Adrenal gland (tissue), 12 donors: ENCODE measurements around the gene HSDL1. TPM values are rescaled to one million over a fixed set of nuclear protein-coding genes. Genes with fewer than 3 reads are reported as not detected.

Experiments
- DNase-seq, 7 donors: peaks; one replicate each; pipeline ENCODE4 v3.0.0-alpha.2; 2019 to 2020
- H3K27ac ChIP-seq, 5 donors: fragments of 200-600 bp; sonication (generic) in 4 of 5; 1 replicate in 3 of 5; 2 replicates in 2 of 5; pipeline versions ENCODE4 v1.5.1 to v1.8.0; 2016 to 2020; ENCODE audit warnings: mild to moderate bottlenecking in 1 of 5
- H3K27me3 ChIP-seq: fragments of 200-600 bp; 2 replicates; pipeline ENCODE4 v1.8.0; 2021
- H3K36me3 ChIP-seq, 2 donors: fragments of 200-600 bp; replicated peaks in 1 of 2; 1 replicate in 1 of 2; 2 replicates in 1 of 2; pipeline versions ENCODE4 v1.5.1 to v1.8.0; 2018 to 2022
- H3K4me1 ChIP-seq, 2 donors: fragments of 200-600 bp; replicated peaks in 1 of 2; 1 replicate in 1 of 2; 2 replicates in 1 of 2; pipeline versions ENCODE4 v1.5.1 to v1.8.0; 2018 to 2021
- H3K4me3 ChIP-seq, 4 donors: fragments of 200-600 bp; sonication (generic) in 3 of 4; one replicate each; pipeline ENCODE4 v1.5.1; 2016 to 2018
- H3K9me3 ChIP-seq, 3 donors: fragments of 200-600 bp; sonication (generic) in 1 of 3; replicated peaks in 1 of 3; 1 replicate in 2 of 3; 2 replicates in 1 of 3; pipeline versions ENCODE4 v1.5.1 to v1.8.0; 2016 to 2021
- CTCF ChIP-seq, 6 experiments: fragments of 450-650 bp in 4 of 6; fragments of 200-600 bp in 2 of 6; sonication (generic) in 1 of 6; IDR thresholded peaks; 1 replicate in 5 of 6; 2 replicates in 1 of 6; pipeline versions ENCODE4 v1.5.1 to v1.8.0; 2016 to 2021; ENCODE audit warnings: antibody characterized with exemption in 6 of 6, mild to moderate bottlenecking in 2 of 6, moderate library complexity in 1 of 6
- POLR2A ChIP-seq, 2 donors: fragments of 450-650 bp; IDR thresholded peaks; one replicate each; pipeline ENCODE4 v1.6.1; 2017; ENCODE audit warnings: antibody characterized with exemption in 2 of 2, mild to moderate bottlenecking in 2 of 2, moderate library complexity in 1 of 2
- WGBS, 4 donors: extraction: QIAGEN DNeasy Blood & Tissue Kit in 2 of 4; methylation state at CpG; one replicate each; pipeline versions ENCODE4 v1.1.5 to v1.1.7; 2013 to 2017; 5-methylcytosine and 5-hydroxymethylcytosine counted together
- intact Hi-C, 2 donors: fragments of 100-400 bp; cut with DNase I; formaldehyde crosslinking; loops; one replicate each; pipeline versions ENCODE4 v1.14.1 to v1.15.0; 2022 to 2023
- polyA plus RNA-seq, 3 donors: library from polyadenylated mRNA; stranded (reverse); fragments of 200-250 nt in 2 of 3; fragments of 350-450 nt in 1 of 3; fragmentation: Illumina TruSeq in 1 of 3; extraction: RNeasy Lipid Tissue Mini Kit (QIAGEN cat#74804) in 1 of 3; gene quantifications; one replicate each; pipeline ENCODE4 v1.2.3, GENCODE V29; 2013 to 2014
- total RNA-seq, 9 donors: library from RNA; depleted of rRNA in 4 of 9; stranded (reverse); fragments of >200 nt in 4 of 9; fragments of 120-200 nt in 1 of 9; fragmentation: NEBNext Ultra II Directional in 1 of 9; extraction: Animal tissue kit (Norgen Biotek cat#: 25700) in 1 of 9; gene quantifications; one replicate each; pipeline versions ENCODE4 v1.1.0 to v1.2.4, GENCODE V29; 2013 to 2023
- donor health status: healthy with polysubstance abuse.
- donor health status: Bipolar disorder and iron deficiency.
- donor health status: DM: yes; HTN: yes; CAD: no.
- donor health status: DM: no; HTN: no; CAD: no.
- donor health status: DM: no; HTN: no; CAD: no.
- donor health status: DM: yes; HTN: yes; CAD: no.

HSDL1 gene
- total and polyA plus RNA-seq, 12 donors, result 18.8 to 122 (median 31.5) TPM

DNA sequence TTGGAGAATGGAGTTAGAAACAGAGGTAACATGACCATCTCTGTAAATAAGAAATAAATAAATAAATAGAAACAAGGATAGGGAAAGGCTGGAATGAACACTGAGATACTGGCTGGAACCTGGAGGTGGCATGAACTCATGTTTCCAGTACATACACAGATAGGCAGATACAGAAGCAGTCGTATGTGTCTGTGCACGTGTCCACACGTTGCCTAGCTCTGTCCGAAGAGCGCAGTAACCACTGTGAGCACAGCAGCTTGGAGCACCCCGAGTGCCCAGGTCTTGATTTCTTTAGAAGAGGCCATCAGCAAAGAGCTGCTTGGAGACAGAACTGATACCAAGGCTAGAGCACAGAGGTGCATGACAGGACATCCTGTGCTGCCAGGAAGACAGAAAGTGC lies 65.3 kb downstream of the HSDL1 start:
- Histone ChIP-seq H3K27me3 (no peaks in the 10 kb centered on the region), H3K4me1 (peaks cover 18 to 31% of the 10 kb centered on the region in 2 donors), H3K27ac (peak overlapping the region in 1 of 5 donors; percentile 80), H3K4me3 (no peak overlapping the region), H3K36me3 (peaks cover 0 to 51% of the 10 kb centered on the region in 2 donors), H3K9me3 (no peaks in the 10 kb centered on the region)
- DNase-seq, result no peak
- WGBS, 4 donors, result 92 to 94% (median 92%) methylated on average over 6 of the region's 6 CpGs
- no peak for TF ChIP-seq CTCF (IDR thresholded peaks at IDR 0.05)
- intact Hi-C loops, result loop anchor here in 1 of 2 donors (10.0 kb wide), 1 partner anchor 105 kb away; the partner anchor contains the start of gene TAF1C

GRCh38 chr16:84075376-84075775 lies 69.6 kb downstream of the HSDL1 start:
- Histone ChIP-seq H3K36me3 (peaks cover 0 to 68% of the 10 kb centered on the region in 2 donors), H3K4me3 (no peak overlapping the region), H3K4me1 (peaks cover 0 to 8% of the 10 kb centered on the region in 2 donors), H3K9me3 (no peaks in the 10 kb centered on the region), H3K27me3 (no peaks in the 10 kb centered on the region), H3K27ac (no peak overlapping the region)
- intact Hi-C loops, result no loop called here
- no peak for TF ChIP-seq POLR2A (IDR thresholded peaks at IDR 0.05)
- TF ChIP-seq CTCF (IDR thresholded peaks at IDR 0.05), result no peak
- no peak for DNase-seq
- WGBS, 4 donors, result 88 to 93% (median 90%) methylated on average over 11 of the region's 11 CpGs

- TF ChIP-seq POLR2A (IDR thresholded peaks at IDR 0.05) (no peak), CTCF (IDR thresholded peaks at IDR 0.05) (no peak)
- no peaks in the 10 kb centered on the region for H3K9me3 ChIP-seq
- peaks cover 0 to 68% of the 10 kb centered on the region in 2 donors for H3K36me3 ChIP-seq
- intact Hi-C loops, result no loop called here
- no peak for DNase-seq
- H3K4me3 ChIP-seq, result no peak overlapping the region
- peaks cover 0 to 2% of the 10 kb centered on the region in 2 donors for H3K4me1 ChIP-seq
- WGBS, 4 donors, result 82 to 90% (median 85%) methylated on average over 2 to 3 of the region's 3 CpGs
- no peak overlapping the region for H3K27ac ChIP-seq
- no peaks in the 10 kb centered on the region for H3K27me3 ChIP-seq
Measured at GRCh38 chr16:84074721-84075120, 70.3 kb downstream of the HSDL1 start.

Other genes starting within 250 kb of the HSDL1 start
- 10 to 100 TPM in 6 of 9 donors, 1 to 10 TPM in 3; 6.2 to 16.6 (median 11.2) TPM for gene MLYCD, start 246.1 kb downstream of the HSDL1 start, total RNA-seq
- 1 to 10 TPM; 3.9 to 5.4 (median 4.2) TPM for gene MLYCD, start 246.1 kb downstream of the HSDL1 start, polyA plus RNA-seq
- gene OSGIN1, start 191.9 kb downstream of the HSDL1 start, total RNA-seq, result 10 to 100 TPM; 16.1 to 64.9 (median 19.6) TPM
- gene OSGIN1, start 191.9 kb downstream of the HSDL1 start, polyA plus RNA-seq, result 10 to 100 TPM; 16.9 to 39.7 (median 18.5) TPM
- 1 to 10 TPM in 1 of 9 donors, under 1 TPM in 5, not detected in 3; 0.14 to 2.1 (median 0.34) TPM for gene NECAB2, start 176.9 kb downstream of the HSDL1 start, total RNA-seq
- 1 to 10 TPM in 2 of 3 donors, under 1 TPM in 1; 0.22 to 1.9 (median 1.7) TPM for gene NECAB2, start 176.9 kb downstream of the HSDL1 start, polyA plus RNA-seq
- gene SLC38A8, start 102.4 kb downstream of the HSDL1 start, total RNA-seq, result 1 to 10 TPM in 2 of 9 donors, under 1 TPM in 2, not detected in 5; 0.55 to 1.3 (median 0.88) TPM
- gene SLC38A8, start 102.4 kb downstream of the HSDL1 start, polyA plus RNA-seq, result under 1 TPM in 2 of 3 donors, not detected in 1; 0.07 to 0.31 TPM
- 100 to 1,000 TPM in 2 of 9 donors, 10 to 100 TPM in 7; 69.0 to 132 (median 87.7) TPM for gene MBTPS1, start 28.2 kb downstream of the HSDL1 start, total RNA-seq
- 10 to 100 TPM; 61.5 to 71.5 (median 65.3) TPM for gene MBTPS1, start 28.2 kb downstream of the HSDL1 start, polyA plus RNA-seq
- gene DNAAF1, start 131 bp upstream of the HSDL1 start, total RNA-seq, result 10 to 100 TPM in 1 of 9 donors, 1 to 10 TPM in 6, under 1 TPM in 2; 0.67 to 12.0 (median 2.3) TPM
- 10 to 100 TPM in 2 of 3 donors, 1 to 10 TPM in 1; 5.3 to 17.9 (median 10.4) TPM for gene DNAAF1, start 131 bp upstream of the HSDL1 start, polyA plus RNA-seq
- 10 to 100 TPM; 18.9 to 66.7 (median 38.0) TPM for gene TAF1C, start 41.9 kb upstream of the HSDL1 start, total RNA-seq
- gene TAF1C, start 41.9 kb upstream of the HSDL1 start, polyA plus RNA-seq, result 100 to 1,000 TPM in 1 of 3 donors, 10 to 100 TPM in 1, 1 to 10 TPM in 1; 6.4 to 205 (median 75.1) TPM
- gene ADAD2, start 46.0 kb upstream of the HSDL1 start, total RNA-seq, result 1 to 10 TPM in 1 of 9 donors, under 1 TPM in 6, not detected in 2; 0.12 to 1.2 (median 0.55) TPM
- gene ADAD2, start 46.0 kb upstream of the HSDL1 start, polyA plus RNA-seq, result 10 to 100 TPM in 1 of 3 donors, 1 to 10 TPM in 1, not detected in 1; 2.3 to 11.6 TPM
- under 1 TPM in 5 of 9 donors, not detected in 4; under 0.01 to 0.95 (median 0.28) TPM for gene KCNG4, start 94.8 kb upstream of the HSDL1 start, total RNA-seq
- gene KCNG4, start 94.8 kb upstream of the HSDL1 start, polyA plus RNA-seq, result 1 to 10 TPM in 1 of 3 donors, under 1 TPM in 2; 0.20 to 1.3 (median 0.46) TPM
- 100 to 1,000 TPM in 1 of 9 donors, 10 to 100 TPM in 7, 1 to 10 TPM in 1; 9.6 to 284 (median 37.5) TPM for gene WFDC1, start 149.7 kb upstream of the HSDL1 start, total RNA-seq
- 10 to 100 TPM; 17.8 to 69.5 (median 42.1) TPM for gene WFDC1, start 149.7 kb upstream of the HSDL1 start, polyA plus RNA-seq
- 1 to 10 TPM in 1 of 9 donors, under 1 TPM in 6, not detected in 2; 0.42 to 2.2 (median 0.61) TPM for gene ATP2C2, start 223.4 kb upstream of the HSDL1 start, total RNA-seq
- under 1 TPM; 0.07 to 0.40 (median 0.35) TPM for gene ATP2C2, start 223.4 kb upstream of the HSDL1 start, polyA plus RNA-seq